ENCODE measurements around the gene RELN. TPM values are rescaled to one million over a fixed set of nuclear protein-coding genes. Genes with fewer than 3 reads are reported as not detected.

Gene RELN
- total and polyA plus RNA-seq, 2 of the 13 experiments (the other 11 are each of a cell fraction or from before 2014, with no cell fraction given): 315 to 332 TPM

DNA sequence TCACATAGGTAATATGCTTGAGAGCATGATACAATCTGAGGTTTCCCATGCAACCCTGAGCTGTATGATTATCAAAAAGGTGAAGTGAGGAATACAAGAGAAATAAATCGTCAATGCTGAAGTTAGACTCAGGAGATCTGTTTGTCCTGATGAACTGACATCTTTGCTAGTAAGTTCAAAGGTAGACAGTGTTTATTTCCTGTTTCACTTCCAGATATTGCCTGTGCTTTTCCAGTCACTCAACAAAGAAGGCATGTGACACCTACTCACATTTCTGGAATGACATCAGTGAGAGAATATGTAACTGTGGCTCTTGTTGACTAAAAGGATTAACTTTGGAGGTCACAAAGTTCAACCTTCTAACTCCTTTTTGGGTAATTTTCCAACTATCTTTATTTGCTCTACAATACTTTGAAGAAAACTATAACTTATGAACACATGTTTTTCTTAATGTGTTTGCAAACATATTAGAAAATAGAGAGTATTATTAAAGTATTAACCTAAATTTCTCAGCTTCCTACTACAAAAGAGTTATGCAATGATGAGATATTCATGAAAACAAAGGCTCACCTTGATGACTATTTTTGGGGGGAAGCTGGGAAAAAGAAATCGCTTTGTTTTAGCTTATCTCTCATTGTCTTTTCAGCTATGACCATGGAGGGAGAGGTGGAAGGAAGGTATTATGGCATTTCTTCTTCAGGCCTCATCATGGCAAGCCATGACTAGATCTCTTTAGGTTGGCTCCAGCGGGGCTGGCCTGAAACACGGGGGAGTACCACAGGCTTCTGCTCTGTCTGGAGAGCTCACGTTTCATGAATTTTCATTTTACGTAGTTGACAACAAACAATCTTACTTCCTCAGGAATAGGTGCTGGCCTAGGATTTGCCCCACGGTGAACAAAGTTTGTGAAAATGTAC is 328.7 kb downstream of the RELN start (continued):
- TF ChIP-seq, protein P1, sequence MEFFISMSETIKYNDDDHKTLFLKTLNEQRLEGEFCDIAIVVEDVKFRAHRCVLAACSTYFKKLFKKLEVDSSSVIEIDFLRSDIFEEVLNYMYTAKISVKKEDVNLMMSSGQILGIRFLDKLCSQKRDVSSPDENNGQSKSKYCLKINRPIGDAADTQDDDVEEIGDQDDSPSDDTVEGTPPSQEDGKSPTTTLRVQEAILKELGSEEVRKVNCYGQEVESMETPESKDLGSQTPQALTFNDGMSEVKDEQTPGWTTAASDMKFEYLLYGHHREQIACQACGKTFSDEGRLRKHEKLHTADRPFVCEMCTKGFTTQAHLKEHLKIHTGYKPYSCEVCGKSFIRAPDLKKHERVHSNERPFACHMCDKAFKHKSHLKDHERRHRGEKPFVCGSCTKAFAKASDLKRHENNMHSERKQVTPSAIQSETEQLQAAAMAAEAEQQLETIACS (CRISPR knock-in tag; IDR thresholded peaks at IDR 0.05): no peak
- peak; percentile 93 for TF ChIP-seq MIER3 (CRISPR knock-in tag; IDR thresholded peaks at IDR 0.05; ENCODE audit: borderline replicate concordance)
- peak; percentile 90; the same call in 1 of the 2 replicates for TF ChIP-seq MED13 (CRISPR knock-in tag; IDR thresholded peaks at IDR 0.05)
- TF ChIP-seq, protein P2, sequence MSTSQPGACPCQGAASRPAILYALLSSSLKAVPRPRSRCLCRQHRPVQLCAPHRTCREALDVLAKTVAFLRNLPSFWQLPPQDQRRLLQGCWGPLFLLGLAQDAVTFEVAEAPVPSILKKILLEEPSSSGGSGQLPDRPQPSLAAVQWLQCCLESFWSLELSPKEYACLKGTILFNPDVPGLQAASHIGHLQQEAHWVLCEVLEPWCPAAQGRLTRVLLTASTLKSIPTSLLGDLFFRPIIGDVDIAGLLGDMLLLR (CRISPR knock-in tag; IDR thresholded peaks at IDR 0.05): no peak
- 0 out of 2 replicates have a peak, but pooled peaks have one; percentile 50 for TF ChIP-seq SSRP1 (CRISPR knock-in tag; IDR thresholded peaks at IDR 0.05)
- TF ChIP-seq NCOA1 (CRISPR knock-in tag; IDR thresholded peaks at IDR 0.05): peak; percentile 80; the same call in 1 of the 2 replicates
- no peak for TF ChIP-seq ZC3H13 (CRISPR knock-in tag; IDR thresholded peaks at IDR 0.05)
- TF ChIP-seq, protein P3, sequence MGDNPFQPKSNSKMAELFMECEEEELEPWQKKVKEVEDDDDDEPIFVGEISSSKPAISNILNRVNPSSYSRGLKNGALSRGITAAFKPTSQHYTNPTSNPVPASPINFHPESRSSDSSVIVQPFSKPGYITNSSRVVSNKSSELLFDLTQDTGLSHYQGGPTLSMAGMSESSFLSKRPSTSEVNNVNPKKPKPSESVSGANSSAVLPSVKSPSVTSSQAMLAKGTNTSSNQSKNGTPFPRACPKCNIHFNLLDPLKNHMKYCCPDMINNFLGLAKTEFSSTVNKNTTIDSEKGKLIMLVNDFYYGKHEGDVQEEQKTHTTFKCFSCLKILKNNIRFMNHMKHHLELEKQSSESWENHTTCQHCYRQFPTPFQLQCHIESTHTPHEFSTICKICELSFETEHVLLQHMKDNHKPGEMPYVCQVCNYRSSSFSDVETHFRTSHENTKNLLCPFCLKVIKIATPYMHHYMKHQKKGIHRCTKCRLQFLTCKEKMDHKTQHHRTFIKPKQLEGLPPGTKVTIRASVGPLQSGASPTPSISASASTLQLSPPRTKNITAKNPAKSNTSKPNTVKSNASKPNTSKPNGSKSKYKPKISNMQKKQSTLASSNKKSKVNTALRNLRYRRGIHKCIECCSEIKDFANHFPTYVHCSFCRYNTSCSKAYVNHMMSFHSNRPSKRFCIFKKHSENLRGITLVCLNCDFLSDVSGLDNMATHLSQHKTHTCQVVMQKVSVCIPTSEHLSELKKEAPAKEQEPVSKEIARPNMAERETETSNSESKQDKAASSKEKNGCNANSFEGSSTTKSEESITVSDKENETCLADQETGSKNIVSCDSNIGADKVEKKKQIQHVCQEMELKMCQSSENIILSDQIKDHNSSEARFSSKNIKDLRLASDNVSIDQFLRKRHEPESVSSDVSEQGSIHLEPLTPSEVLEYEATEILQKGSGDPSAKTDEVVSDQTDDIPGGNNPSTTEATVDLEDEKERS (CRISPR knock-in tag; IDR thresholded peaks at IDR 0.05): no peak
- TF ChIP-seq ZNF33B (CRISPR knock-in tag; IDR thresholded peaks at IDR 0.05): no peak
- TF ChIP-seq, protein P4, sequence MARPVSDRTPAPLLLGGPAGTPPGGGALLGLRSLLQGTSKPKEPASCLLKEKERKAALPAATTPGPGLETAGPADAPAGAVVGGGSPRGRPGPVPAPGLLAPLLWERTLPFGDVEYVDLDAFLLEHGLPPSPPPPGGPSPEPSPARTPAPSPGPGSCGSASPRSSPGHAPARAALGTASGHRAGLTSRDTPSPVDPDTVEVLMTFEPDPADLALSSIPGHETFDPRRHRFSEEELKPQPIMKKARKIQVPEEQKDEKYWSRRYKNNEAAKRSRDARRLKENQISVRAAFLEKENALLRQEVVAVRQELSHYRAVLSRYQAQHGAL (CRISPR knock-in tag; IDR thresholded peaks at IDR 0.05; ENCODE audit: not compliant biosample characterization): no peak
- peak; percentile 94 for TF ChIP-seq ARNTL (CRISPR knock-in tag; IDR thresholded peaks at IDR 0.05)
- TF ChIP-seq, protein P5, sequence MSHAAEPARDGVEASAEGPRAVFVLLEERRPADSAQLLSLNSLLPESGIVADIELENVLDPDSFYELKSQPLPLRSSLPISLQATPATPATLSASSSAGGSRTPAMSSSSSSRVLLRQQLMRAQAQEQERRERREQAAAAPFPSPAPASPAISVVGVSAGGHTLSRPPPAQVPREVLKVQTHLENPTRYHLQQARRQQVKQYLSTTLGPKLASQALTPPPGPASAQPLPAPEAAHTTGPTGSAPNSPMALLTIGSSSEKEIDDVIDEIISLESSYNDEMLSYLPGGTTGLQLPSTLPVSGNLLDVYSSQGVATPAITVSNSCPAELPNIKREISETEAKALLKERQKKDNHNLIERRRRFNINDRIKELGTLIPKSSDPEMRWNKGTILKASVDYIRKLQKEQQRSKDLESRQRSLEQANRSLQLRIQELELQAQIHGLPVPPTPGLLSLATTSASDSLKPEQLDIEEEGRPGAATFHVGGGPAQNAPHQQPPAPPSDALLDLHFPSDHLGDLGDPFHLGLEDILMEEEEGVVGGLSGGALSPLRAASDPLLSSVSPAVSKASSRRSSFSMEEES (CRISPR knock-in tag; IDR thresholded peaks at IDR 0.05): peak; percentile 100
- TF ChIP-seq SMYD3 (CRISPR knock-in tag; IDR thresholded peaks at IDR 0.05): peak; percentile 78; the same call in 1 of the 2 replicates
- no peak for TF ChIP-seq ZNF790 (CRISPR knock-in tag; IDR thresholded peaks at IDR 0.05; ENCODE audit: borderline replicate concordance)
- peak; percentile 90 for TF ChIP-seq SAP130 (CRISPR knock-in tag; IDR thresholded peaks at IDR 0.05; ENCODE audit: low read depth)
- TF ChIP-seq ZNF670 (CRISPR knock-in tag; IDR thresholded peaks at IDR 0.05; ENCODE audit: borderline replicate concordance): no peak
- TF ChIP-seq ZMYM2 (CRISPR knock-in tag; IDR thresholded peaks at IDR 0.05): peak; percentile 85
- no peak for TF ChIP-seq AHR (CRISPR knock-in tag; IDR thresholded peaks at IDR 0.05)
- no peak for TF ChIP-seq ZNF143 (CRISPR knock-in tag; IDR thresholded peaks at IDR 0.05)
- peak; percentile 47; the same call in 1 of the 2 replicates for TF ChIP-seq HOXA3 (CRISPR knock-in tag; IDR thresholded peaks at IDR 0.05)
- no peak for TF ChIP-seq ZNF709 (CRISPR knock-in tag; IDR thresholded peaks at IDR 0.05)
- no peak for TF ChIP-seq SMAD9 (CRISPR knock-in tag; IDR thresholded peaks at IDR 0.05)
- peak; percentile 51; the same call in 1 of the 2 replicates for TF ChIP-seq ZNF441 (CRISPR knock-in tag; IDR thresholded peaks at IDR 0.05; ENCODE audit: borderline replicate concordance)
- no peak for TF ChIP-seq KDM2A (CRISPR knock-in tag; IDR thresholded peaks at IDR 0.05; ENCODE audit: borderline replicate concordance, low read depth)
